Ecto neural progenitor cell (in vitro differentiated cells): ENCODE data around the gene HDAC4.

Experiments
- DNase-seq: peaks from one replicate; pipeline ENCODE4 v3.0.0-alpha.2; 2018; ENCODE audit warnings: low spot score

HDAC4 gene

GRCh38 chr2:239307921-239308613 lies 92.8 kb downstream of the HDAC4 start:
- no peak for DNase-seq

GRCh38 chr2:239307221-239307569 lies 93.6 kb downstream of the HDAC4 start:
- DNase-seq, result no peak

- DNase-seq, result no peak
These were observed 94.3 kb downstream of the HDAC4 start for GRCh38 chr2:239306274-239307220.

GRCh38 chr2:239305771-239306170 lies 95.0 kb downstream of the HDAC4 start:
- DNase-seq, result no peak

GRCh38 chr2:239305222-239305575 lies 95.6 kb downstream of the HDAC4 start:
- no peak for DNase-seq

- no peak for DNase-seq
These were observed 96.1 kb downstream of the HDAC4 start for GRCh38 chr2:239304533-239305221.

- no peak for DNase-seq
These were observed 96.9 kb downstream of the HDAC4 start for GRCh38 chr2:239303711-239304532.

GRCh38 chr2:239302808-239303557 lies 97.8 kb downstream of the HDAC4 start:
- DNase-seq, result no peak

GRCh38 chr2:239302083-239302807 lies 98.6 kb downstream of the HDAC4 start:
- no peak for DNase-seq

- no peak for DNase-seq
These were observed 99.7 kb downstream of the HDAC4 start for GRCh38 chr2:239300871-239301735.

GRCh38 chr2:239300242-239300641 lies 100.6 kb downstream of the HDAC4 start:
- no peak for DNase-seq

- DNase-seq, result no peak
These were observed 101.4 kb downstream of the HDAC4 start for GRCh38 chr2:239299218-239299939.

GRCh38 chr2:239298116-239298804 lies 102.6 kb downstream of the HDAC4 start:
- DNase-seq, result no peak

- no peak for DNase-seq
These were observed 103.4 kb downstream of the HDAC4 start for GRCh38 chr2:239297142-239298004.

- DNase-seq, result no peak
These were observed 104.5 kb downstream of the HDAC4 start for GRCh38 chr2:239296020-239296932.

GRCh38 chr2:239295377-239296019 lies 105.3 kb downstream of the HDAC4 start:
- DNase-seq, result no peak
